ENCODE measurements around the gene CD200.

DNA sequence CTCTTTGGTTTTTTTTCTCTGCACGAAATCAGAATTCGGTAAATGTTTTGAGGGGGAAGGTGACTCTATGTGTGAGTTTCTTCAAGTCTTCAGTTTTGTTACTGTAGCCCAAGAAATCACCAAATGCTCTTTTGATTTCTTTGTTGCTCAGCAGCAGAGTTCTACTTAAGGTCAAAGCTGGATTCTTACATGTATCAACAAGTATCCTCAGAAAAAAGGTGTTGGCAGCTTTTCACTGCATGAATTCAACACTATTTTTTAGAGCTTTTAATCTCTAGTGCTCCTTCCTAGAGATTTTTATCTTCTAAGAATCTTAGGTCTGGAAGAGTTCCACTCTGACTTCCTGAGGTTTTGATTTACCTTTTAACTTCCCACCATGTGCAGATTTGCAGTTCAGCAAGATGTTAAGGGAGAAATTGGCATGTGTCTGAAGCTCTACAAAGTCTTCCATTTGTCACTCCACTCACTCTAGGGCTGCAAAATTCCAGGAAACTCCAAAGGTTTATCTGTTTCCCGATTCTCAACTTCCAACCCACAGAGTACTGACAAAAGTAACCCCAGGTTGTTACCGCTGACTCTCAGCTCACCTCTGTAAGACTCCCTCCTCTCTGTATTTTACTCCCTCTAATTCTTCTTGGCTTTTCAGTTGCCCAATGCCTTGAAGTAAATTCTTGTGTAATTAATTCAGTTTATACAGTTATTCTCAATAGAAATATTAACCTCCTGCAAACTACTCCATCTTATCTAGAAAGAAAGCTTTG lies 13.3 kb upstream of the CD200 start:
- no peak for TF ChIP-seq EP300 (IDR thresholded peaks at IDR 0.05)
- TF ChIP-seq, protein P1, sequence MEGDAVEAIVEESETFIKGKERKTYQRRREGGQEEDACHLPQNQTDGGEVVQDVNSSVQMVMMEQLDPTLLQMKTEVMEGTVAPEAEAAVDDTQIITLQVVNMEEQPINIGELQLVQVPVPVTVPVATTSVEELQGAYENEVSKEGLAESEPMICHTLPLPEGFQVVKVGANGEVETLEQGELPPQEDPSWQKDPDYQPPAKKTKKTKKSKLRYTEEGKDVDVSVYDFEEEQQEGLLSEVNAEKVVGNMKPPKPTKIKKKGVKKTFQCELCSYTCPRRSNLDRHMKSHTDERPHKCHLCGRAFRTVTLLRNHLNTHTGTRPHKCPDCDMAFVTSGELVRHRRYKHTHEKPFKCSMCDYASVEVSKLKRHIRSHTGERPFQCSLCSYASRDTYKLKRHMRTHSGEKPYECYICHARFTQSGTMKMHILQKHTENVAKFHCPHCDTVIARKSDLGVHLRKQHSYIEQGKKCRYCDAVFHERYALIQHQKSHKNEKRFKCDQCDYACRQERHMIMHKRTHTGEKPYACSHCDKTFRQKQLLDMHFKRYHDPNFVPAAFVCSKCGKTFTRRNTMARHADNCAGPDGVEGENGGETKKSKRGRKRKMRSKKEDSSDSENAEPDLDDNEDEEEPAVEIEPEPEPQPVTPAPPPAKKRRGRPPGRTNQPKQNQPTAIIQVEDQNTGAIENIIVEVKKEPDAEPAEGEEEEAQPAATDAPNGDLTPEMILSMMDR (IDR thresholded peaks at IDR 0.05) = no peak
